GM19452 (cell line): ENCODE data around the gene TMEM218.
"Not testable (repeated sequence)": the region's sequence is repeated elsewhere in the genome, so short reads cannot be mapped to it uniquely, and the experiment has no call there.

ENCODE experiments used
- ATAC-seq: cut with Tn5 transposase; IDR thresholded peaks from one replicate; pipeline ENCODE4 v1.9.1; 2021; ENCODE audit not compliant: unreplicated experiment

The TMEM218 gene

GRCh38 chr11:125091247-125091876, 20.1 kb downstream of the TMEM218 start:
- no peak for ATAC-seq

DNA sequence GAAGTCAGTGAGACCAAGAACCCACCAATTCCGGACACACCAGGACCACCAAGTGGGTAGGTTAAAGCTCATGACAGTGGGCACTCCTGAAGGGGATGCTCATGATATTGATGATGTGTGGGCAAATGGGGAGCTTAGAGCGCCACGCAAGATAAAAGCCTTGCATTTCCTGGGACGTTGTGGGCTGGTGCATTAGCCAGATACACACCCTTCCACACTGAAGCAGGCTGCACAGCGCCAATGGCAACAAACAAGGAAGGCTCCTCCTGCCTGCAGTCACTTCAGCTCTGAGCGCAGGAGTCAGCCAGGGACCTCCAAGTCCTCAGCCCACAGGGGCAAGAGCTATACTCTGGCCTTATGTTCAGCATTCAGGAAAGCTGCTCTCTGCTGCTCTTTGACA, 20.6 kb downstream of the TMEM218 start:
- ATAC-seq, result no peak

DNA sequence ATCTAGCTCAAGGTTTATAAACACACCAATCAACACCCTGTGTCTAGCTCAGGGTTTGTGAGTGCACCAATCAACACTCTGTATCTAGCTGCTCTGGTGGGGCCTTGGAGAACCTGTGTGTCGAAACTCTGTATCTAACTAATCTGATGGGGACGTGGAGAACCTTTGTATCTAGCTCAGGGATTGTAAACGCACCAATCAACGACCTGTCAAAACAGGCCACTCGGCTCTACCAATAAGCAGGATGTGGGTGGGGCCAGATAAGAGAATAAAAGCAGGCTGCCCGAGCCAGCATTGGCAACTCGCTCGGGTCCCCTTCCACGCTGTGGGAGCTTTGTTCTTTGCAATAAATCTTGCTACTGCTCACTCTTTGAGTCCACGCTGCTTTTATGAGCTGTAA, 21.3 kb downstream of the TMEM218 start:
- not testable (repeated sequence) for ATAC-seq

GRCh38 chr11:125089481-125089880, 21.9 kb downstream of the TMEM218 start:
- ATAC-seq, result not testable (repeated sequence)

- ATAC-seq, result no peak
Measured at GRCh38 chr11:125088576-125089455, 22.6 kb downstream of the TMEM218 start.

DNA sequence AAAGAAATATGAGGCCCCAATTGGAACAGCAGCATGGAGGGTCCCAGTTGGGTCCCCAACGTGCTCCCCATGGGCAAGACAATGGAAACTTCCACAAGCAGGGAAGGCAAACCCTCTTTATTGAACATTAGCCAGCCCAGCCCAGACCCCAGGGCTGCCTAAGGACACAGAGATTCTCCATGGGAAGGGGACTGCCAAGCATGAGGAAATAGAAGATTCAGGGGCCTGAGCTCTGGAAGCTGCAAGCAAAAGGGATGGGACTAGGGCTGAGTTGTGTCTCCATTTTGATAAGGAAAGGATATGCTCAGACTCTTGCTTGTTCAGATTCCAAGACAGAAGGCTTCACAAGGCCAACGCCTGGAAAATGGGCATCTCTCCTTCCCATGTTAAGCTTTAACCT, 23.3 kb downstream of the TMEM218 start:
- no peak for ATAC-seq

GRCh38 chr11:125086633-125087296, 24.7 kb downstream of the TMEM218 start:
- ATAC-seq, result no peak

DNA sequence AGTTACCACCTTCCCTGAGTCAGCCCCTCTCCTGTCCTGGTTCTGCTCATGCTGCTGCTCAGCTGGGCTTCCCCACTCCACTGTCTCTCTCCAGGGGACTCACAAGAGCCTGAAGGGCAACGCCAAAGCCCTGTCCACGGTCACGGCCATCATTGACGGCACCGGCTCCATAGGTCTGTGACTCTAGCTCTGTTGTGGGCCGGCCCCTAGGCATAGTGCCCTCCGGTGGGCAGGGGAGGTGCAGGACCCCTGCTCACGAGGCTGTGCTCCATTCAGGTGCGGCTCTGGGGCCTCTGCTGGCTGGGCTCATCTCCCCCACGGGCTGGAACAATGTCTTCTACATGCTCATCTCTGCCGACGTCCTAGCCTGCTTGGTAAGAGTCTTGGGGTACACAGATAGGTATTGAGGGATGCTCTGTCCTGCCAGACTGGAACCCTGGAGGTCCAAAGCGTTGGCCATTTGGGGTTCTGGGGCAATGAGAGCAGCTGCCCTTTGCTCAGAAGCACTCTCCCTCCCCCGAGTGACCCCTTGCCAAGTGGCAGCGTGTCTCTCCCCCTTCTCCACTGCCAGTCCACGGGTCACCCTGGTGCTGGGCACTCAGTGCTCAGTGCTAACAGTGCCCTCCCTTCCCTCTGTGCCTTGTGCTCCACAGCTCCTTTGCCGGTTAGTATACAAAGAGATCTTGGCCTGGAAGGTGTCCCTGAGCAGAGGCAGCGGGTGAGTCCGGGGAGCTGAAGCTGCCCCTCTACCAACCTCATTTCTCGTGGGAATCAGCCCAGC, 25.9 kb downstream of the TMEM218 start:
- no peak for ATAC-seq

- no peak for ATAC-seq
Measured at GRCh38 chr11:125084761-125085231, 26.6 kb downstream of the TMEM218 start.

DNA sequence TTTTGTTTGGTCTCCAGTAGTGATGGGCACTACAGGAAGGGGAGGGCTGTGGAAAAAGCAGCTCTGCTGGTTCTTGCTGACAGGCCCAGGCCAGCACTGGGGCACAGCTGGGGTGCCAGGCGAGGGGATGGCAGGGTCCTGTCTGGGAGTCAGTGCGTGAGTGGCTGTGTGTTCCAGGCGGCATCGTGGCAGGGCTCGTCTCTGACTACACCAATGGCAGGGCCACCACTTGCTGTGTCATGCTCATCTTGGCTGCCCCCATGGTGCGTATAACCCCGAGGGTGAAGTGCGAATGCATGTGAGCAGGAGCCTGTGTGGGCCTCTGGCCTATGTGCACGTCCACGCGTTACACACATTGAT, 27.4 kb downstream of the TMEM218 start:
- ATAC-seq, result no peak

DNA sequence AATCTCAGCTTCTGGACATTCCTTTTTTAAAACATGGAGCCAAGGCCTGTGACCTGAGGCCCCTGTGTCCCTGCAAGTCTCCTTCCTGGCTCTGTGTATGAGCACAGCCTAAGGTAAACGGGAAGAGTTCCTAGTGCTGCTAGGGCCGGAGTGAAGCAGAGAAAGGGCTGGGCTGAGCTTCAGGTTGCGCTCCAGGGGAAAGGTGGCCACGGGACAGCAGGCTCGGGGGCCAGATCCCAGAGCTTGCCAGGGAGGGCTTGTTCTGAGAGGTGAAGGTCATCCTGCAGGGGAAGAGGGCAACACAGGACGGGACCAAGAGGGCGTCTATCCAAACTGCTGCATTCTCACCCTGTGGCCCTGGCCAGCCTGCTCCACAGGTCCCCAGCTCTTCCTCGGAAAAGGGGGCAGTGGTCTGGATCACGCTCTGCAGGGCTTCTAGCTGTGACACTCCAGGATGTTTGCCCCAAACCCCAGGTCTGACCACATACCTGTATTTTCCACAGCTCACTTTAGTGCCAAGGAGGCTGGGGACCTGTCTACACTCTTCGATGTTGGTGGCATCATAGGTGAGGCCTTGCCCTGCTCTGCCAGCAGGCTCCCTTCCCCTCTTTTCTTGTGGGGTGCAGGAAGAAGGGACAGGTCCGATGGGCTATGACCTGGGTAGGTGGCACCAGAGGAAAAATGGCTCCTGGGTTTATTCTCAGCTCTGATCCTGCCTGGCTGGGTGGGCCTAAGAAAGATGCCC, 27.9 kb downstream of the TMEM218 start:
- no peak for ATAC-seq

DNA sequence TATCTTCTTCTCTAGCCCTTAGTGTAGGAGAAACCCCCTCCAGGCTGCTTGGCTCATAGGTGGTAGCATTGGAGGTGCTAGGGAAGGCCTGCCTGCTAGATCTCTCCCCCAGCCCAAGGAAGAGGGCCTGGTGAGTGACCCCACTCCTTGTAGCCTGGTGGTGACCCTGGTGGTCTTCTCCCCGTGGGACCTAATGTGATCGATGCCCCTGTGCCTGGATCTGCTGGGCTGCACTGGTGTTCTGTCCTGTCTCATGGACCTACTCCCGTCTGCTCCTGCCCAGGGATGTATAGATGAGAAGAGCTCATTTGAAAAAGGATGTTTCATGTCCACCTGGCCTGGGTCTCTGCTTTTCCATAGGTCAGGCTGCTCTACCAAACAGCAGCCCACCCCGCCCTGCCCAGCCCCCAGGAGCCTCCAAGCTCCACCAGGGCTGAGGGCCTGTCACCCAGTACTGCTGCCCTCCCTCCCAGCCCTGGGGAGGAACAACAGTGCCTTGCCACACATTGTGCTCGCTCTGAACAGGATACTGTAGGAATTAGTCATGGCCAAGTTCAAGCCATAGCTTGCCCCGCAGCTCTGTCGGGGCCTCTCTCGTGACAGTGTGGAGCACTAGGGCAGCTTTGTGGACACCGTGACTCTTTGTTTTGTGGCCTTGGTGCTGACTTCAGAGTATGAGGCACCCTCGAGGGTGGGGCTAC, 28.7 kb downstream of the TMEM218 start:
- ATAC-seq, result no peak

- ATAC-seq, result no peak
Measured at GRCh38 chr11:125082040-125082439, 29.4 kb downstream of the TMEM218 start.

GRCh38 chr11:125081098-125081798, 30.2 kb downstream of the TMEM218 start:
- no peak for ATAC-seq

- no peak for ATAC-seq
Measured at GRCh38 chr11:125080531-125080911, 30.9 kb downstream of the TMEM218 start.

- ATAC-seq, result no peak
Measured at GRCh38 chr11:125079878-125080530, 31.4 kb downstream of the TMEM218 start.

DNA sequence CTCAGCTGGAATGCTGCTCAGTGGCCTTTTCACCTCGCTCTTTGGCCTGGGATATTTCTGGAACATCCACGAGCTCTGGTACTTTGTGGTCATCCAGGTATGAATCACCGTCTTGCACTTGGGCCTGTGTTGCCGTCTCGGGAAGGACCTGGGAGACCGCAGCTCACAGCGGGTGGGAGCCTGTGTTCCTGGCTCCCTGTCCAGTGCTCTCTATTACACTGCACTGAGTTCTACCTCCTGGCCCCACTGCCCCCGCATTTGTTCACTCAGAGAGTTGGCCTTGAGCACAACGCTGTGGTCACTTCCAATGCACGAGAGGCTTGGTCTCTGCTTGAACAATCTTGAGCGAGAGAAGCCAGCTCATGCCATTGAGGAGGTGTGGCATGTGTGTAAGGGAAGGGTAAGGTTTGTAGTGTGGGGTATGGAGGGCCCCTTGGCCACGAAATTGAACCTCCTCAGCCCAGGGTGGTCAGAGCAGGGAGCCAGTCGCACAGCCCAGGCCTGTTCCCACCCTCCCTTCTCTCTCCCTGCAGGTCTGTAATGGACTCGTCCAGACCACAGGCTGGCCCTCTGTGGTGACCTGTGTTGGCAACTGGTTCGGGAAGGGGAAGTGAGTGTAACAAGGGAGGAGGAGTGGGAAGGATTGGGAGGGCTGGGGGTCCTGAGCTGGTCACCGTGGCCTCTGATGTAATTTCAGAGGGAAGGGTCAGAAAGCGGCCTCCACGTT, 32.1 kb downstream of the TMEM218 start:
- ATAC-seq, result no peak

GRCh38 chr11:125078516-125079140, 32.8 kb downstream of the TMEM218 start:
- ATAC-seq, result no peak
